PC-3 (cell line): Measurements from ENCODE around the gene FBN2. TPM values are rescaled to one million over a fixed set of nuclear protein-coding genes. Genes with fewer than 3 reads are reported as not detected.

ENCODE experiments used
- ATAC-seq: fragments of 200-7000 bp; cut with Tn5 transposase; 2 replicates; pipeline ENCODE4 v1.9.1; 2020; ENCODE audit warnings: mild to moderate bottlenecking, moderate library complexity
- BruUV-seq: library from RNA; stranded (reverse); fragments of 400-500 nt; replicated peaks from 2 replicates; lab custom pipeline; 2021; lab: Mats Ljungman, UMichigan
- CTCF ChIA-PET: fragments of 300-600 bp; sonication (Branson Sonifier 250); formaldehyde crosslinking; loops from one replicate; lab custom pipeline; 2022; ENCODE audit warnings: antibody characterized with exemption; lab: Charles Lee
- POLR2A ChIA-PET: fragments of 300-600 bp; sonication (Branson Sonifier 250); formaldehyde crosslinking; loops from one replicate; lab custom pipeline; 2022; ENCODE audit warnings: antibody characterized with exemption; ENCODE audit not compliant: unreplicated experiment; lab: Charles Lee
- DNase-seq: peaks from one replicate; pipeline ENCODE4 v3.0.0-alpha.2; 2015
- H2AFZ ChIP-seq: fragments of 300-600 bp; sonication (generic); 2 replicates; pipeline ENCODE4 v1.6.0; 2016; ENCODE audit warnings: antibody characterized with exemption, low read length
- H3F3A ChIP-seq: fragments of 300-600 bp; sonication (generic); one replicate; pipeline ENCODE4 v1.6.0; 2017; ENCODE audit warnings: antibody characterized with exemption, low read length, control low read depth, mild to moderate bottlenecking; ENCODE audit not compliant: unreplicated experiment
- H3K27ac ChIP-seq: fragments of 300-600 bp; sonication (generic); 2 replicates; pipeline ENCODE4 v1.5.1; 2016; ENCODE audit warnings: mild to moderate bottlenecking, low read length
- H3K27me3 ChIP-seq: fragments of 300-600 bp; sonication (generic); 2 replicates; pipeline ENCODE4 v1.6.1; 2016; ENCODE audit warnings: low read length, mixed read lengths
- H3K36me3 ChIP-seq: fragments of 300-600 bp; sonication (generic); 2 replicates; pipeline ENCODE4 v1.6.1; 2016; ENCODE audit warnings: low read depth, mixed run types, low read length, mixed read lengths
- H3K4me1 ChIP-seq: fragments of 300-600 bp; sonication (generic); 2 replicates; pipeline ENCODE4 v1.5.1; 2016; ENCODE audit warnings: low read length; ENCODE audit not compliant: insufficient read depth
- H3K4me2 ChIP-seq: fragments of 300-600 bp; sonication (generic); 2 replicates; pipeline ENCODE4 v1.6.0; 2016; ENCODE audit warnings: low read length
- H3K4me3 ChIP-seq: fragments of 300-600 bp; sonication (generic); 2 replicates; pipeline ENCODE4 v1.5.1; 2016; ENCODE audit warnings: mild to moderate bottlenecking, low read length, mixed read lengths
- H3K79me2 ChIP-seq: fragments of 300-600 bp; sonication (generic); 2 replicates; pipeline ENCODE4 v1.6.1; 2017; ENCODE audit warnings: low read length, mixed read lengths
- H3K9ac ChIP-seq: fragments of 300-600 bp; sonication (generic); 2 replicates; pipeline ENCODE4 v1.6.0; 2016; ENCODE audit warnings: mild to moderate bottlenecking, low read length
- H3K9me2 ChIP-seq: fragments of 300-600 bp; sonication (generic); replicated peaks from 2 replicates; pipeline ENCODE4 v1.6.1; 2016; ENCODE audit warnings: mixed run types, low read length, mixed read lengths
- H3K9me3 ChIP-seq: fragments of 300-600 bp; sonication (generic); 2 replicates; pipeline ENCODE4 v1.6.1; 2016; ENCODE audit warnings: low read length, mixed read lengths
- H4K20me1 ChIP-seq: fragments of 300-600 bp; sonication (generic); 2 replicates; pipeline ENCODE4 v1.6.1; 2016; ENCODE audit warnings: low read length, mixed read lengths
- CTCF ChIP-seq: fragments of 300-600 bp; sonication (generic); conservative IDR thresholded peaks from 2 replicates; pipeline ENCODE4 v1.5.1; 2017; ENCODE audit warnings: antibody characterized with exemption, low read depth, mild to moderate bottlenecking, low read length
- EZH2 ChIP-seq: fragments of 300-600 bp; sonication (generic); IDR thresholded peaks from one replicate; pipeline ENCODE4 v1.6.1; 2017; ENCODE audit warnings: antibody characterized with exemption, mild to moderate bottlenecking, low read length; ENCODE audit not compliant: unreplicated experiment
- EZH2phosphoT487 ChIP-seq: fragments of 300-600 bp; sonication (generic); IDR thresholded peaks from 2 replicates; pipeline ENCODE4 v1.6.1; 2018; ENCODE audit warnings: mild to moderate bottlenecking, antibody characterized with exemption, low read length, borderline replicate concordance
- intact Hi-C: fragments of 100-400 bp; cut with micrococcal nuclease; formaldehyde crosslinking; loops from 2 replicates; pipeline ENCODE4 v1.9.0; 2023
- total RNA-seq: library from RNA; depleted of rRNA; stranded (reverse); fragments of >200 nt; gene quantifications from 2 replicates; pipeline ENCODE4 v1.2.3, GENCODE V29; 2014

Gene FBN2
- total RNA-seq, 1 experiment from 2014 or later, result 45.2 TPM

DNA sequence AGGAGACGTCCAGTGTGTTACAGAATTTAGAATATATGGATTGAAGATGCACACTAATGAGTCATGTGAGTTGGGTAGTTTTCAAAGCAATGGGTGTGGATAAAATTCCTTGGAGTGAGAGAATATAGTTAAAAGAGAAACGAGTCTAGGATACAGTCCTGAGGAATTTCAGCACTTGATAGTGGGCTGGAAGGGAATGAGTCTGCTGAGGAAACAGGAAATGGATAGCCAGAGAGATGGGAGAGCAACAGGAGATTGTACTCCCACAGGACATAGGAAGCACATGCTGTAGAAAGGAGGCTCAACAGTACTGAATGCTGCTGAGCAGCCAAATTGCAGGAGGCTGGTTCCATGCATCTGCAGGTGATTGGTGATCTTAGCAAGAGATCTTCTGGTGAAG, 68.1 kb downstream of the FBN2 start:
- Histone ChIP-seq H3K9ac (no peak overlapping the region), H3K4me3 (no peak overlapping the region), H3K79me2 (no peaks in the 10 kb centered on the region), H3K36me3 (no peaks in the 10 kb centered on the region), H3K9me2 (no peaks in the 10 kb centered on the region), H3K4me1 (no peaks in the 10 kb centered on the region), H4K20me1 (no peaks in the 10 kb centered on the region), H3K4me2 (no peak overlapping the region), H3F3A (no peaks in the 10 kb centered on the region), H2AFZ (no peak overlapping the region), H3K27me3 (no peaks in the 10 kb centered on the region), H3K27ac (no peak overlapping the region), H3K9me3 (no peaks in the 10 kb centered on the region)
- intact Hi-C loops, result no loop called here
- TF ChIP-seq EZH2, result no peak
- TF ChIP-seq CTCF, result no peak
- no peak for TF ChIP-seq EZH2phosphoT487
- BruUV-seq, result no TSS peak
- ChIA-PET CTCF (no interaction called here), POLR2A (no interaction called here)
- DNase-seq, result no peak
- ATAC-seq, result no peak

- TF ChIP-seq CTCF (no peak), EZH2 (no peak), EZH2phosphoT487 (no peak)
- Histone ChIP-seq H3K4me1 (no peaks in the 10 kb centered on the region), H2AFZ (no peak overlapping the region), H3K4me3 (no peak overlapping the region), H3K9me2 (no peaks in the 10 kb centered on the region), H3K9ac (no peak overlapping the region), H3K27me3 (no peaks in the 10 kb centered on the region), H4K20me1 (no peaks in the 10 kb centered on the region), H3F3A (no peaks in the 10 kb centered on the region), H3K79me2 (no peaks in the 10 kb centered on the region), H3K27ac (no peak overlapping the region), H3K36me3 (no peaks in the 10 kb centered on the region; the same call in 1 of the 2 replicates), H3K9me3 (no peaks in the 10 kb centered on the region), H3K4me2 (no peak overlapping the region)
- ChIA-PET CTCF (no interaction called here), POLR2A (no interaction called here)
- no peak for DNase-seq
- no peak for ATAC-seq
- intact Hi-C loops, result no loop called here
- no TSS peak for BruUV-seq
Observed at GRCh38 chr5:128466980-128467379, 71.1 kb downstream of the FBN2 start.

DNA sequence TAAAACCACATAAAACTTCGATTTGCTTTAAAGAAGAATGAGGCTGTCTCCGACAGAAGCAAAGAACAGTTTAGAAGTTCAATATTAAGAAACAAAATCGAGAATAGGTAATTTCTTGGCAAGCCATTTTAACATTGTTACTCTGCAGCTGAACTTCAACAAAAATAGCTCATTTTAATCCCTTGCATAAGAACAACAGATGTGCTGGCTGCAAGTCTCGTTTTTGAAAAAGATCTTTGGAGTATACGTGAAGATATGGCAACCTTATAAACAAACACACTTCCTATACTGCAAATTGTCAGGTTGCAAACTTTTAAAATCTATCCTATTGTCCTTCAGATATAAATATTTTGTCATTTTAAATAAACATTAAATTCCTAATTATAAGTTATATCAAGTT, 71.5 kb downstream of the FBN2 start:
- CTCF ChIA-PET, result no interaction called here
- Histone ChIP-seq H3K4me3 (no peak overlapping the region), H3K27me3 (no peaks in the 10 kb centered on the region), H2AFZ (no peak overlapping the region), H3K9me3 (no peaks in the 10 kb centered on the region), H3K27ac (no peak overlapping the region), H3K79me2 (no peaks in the 10 kb centered on the region), H3K36me3 (no peaks in the 10 kb centered on the region; the same call in 1 of the 2 replicates), H3K4me1 (no peaks in the 10 kb centered on the region), H3K9ac (no peak overlapping the region), H3K4me2 (no peak overlapping the region), H4K20me1 (no peaks in the 10 kb centered on the region), H3F3A (no peaks in the 10 kb centered on the region), H3K9me2 (no peaks in the 10 kb centered on the region)
- no TSS peak for BruUV-seq
- DNase-seq, result no peak
- POLR2A ChIA-PET, result no interaction called here
- no peak for TF ChIP-seq EZH2phosphoT487
- TF ChIP-seq CTCF, result no peak
- intact Hi-C loops, result no loop called here
- ATAC-seq, result no peak
